GM19372 (cell line): ENCODE results near the gene TMEM233.
"Not testable (repeated sequence)": the region's sequence is repeated elsewhere in the genome, so short reads cannot be mapped to it uniquely, and the experiment has no call there.

Source experiments
- ATAC-seq: cut with Tn5 transposase; IDR thresholded peaks from one replicate; pipeline ENCODE4 v1.9.1; 2021; ENCODE audit warnings: mild to moderate bottlenecking, low read depth, moderate library complexity; ENCODE audit not compliant: unreplicated experiment

Gene TMEM233

DNA sequence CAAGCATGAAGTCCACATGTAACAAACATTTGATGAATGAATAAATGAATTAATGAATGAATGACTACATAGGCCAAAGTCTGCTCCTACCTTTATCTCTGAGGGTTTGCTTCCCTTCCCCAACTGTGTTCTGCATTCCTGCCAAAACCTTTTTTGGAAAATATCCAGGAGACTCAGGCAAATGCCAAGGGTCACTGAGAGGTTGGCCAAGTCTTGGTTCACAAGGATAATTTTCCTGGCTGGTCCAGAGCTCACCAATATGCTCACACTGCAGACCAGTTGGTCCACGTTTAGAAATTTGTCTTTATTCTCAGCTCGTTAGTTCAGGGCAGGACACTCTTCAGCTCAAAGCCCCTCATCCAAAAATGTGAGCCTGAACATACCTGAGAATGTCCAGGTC lies 10.2 kb downstream of the TMEM233 start:
- ATAC-seq: no peak

DNA sequence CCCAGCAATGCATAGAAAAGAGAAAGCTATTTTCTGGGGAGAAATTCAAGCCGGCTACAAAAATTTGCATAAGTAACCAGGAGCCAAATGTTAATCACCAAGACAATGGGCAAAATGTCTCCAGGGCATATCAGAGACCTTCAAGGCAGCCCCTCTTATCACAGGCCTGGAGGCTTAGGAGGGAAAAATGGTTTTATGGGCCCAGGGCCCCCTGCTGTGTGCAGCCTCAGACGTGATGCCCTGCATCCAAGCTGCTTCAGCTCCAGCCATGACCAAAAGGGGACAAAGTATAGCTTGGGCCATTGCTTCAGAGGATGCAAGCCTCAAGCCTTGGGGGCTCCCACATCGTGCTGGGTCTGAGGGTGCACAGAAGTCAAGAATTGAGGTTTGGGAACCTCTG lies 15.8 kb downstream of the TMEM233 start:
- ATAC-seq: no peak

DNA sequence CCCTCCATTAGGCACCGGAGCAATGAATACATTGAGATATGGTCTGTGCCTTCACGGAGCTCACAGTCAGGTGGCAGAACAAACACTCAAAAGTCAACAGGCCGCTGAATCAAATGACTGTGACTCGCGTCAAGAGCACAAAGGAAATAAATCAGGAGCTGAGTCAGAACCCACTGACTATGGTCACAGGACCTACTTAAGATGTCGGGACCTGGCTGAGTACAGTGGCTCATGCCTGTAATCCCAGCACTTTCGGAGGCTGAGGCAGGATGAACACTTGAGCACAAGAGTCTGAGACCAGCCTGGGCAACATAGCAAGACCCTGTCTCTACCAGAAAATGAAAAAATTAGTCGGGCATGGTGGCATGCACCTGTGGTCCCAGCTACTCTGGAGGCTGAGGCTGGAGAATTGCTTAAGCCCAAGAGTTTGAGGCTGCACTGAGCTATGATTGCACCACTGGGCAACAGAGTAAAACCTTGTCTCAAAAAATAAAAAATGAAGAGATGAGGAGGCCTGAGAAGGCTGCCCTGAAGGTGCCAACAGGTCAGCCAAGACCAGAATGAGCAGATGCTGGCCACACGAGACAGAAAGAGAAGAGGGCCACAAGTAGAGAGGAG lies 19.9 kb downstream of the TMEM233 start:
- ATAC-seq: no peak

DNA sequence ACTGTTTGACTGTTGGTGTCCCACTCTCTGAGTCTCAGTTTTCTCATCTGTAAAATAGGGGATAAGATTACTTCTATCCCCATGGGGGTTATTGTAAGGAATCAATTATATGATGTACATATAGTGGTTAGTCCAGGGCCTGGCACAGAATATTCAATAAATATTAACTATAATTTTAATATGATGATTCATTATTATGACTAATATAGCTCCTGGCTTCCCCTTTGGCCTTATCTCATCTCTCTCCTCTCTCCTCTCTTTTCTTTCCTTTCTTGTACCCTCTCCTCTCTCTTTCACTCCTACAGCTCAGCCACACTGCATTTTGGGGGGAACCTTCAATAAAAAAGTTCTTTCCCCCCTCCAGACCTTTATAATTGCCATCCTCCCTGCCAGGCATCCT lies 21.1 kb downstream of the TMEM233 start:
- no peak for ATAC-seq

DNA sequence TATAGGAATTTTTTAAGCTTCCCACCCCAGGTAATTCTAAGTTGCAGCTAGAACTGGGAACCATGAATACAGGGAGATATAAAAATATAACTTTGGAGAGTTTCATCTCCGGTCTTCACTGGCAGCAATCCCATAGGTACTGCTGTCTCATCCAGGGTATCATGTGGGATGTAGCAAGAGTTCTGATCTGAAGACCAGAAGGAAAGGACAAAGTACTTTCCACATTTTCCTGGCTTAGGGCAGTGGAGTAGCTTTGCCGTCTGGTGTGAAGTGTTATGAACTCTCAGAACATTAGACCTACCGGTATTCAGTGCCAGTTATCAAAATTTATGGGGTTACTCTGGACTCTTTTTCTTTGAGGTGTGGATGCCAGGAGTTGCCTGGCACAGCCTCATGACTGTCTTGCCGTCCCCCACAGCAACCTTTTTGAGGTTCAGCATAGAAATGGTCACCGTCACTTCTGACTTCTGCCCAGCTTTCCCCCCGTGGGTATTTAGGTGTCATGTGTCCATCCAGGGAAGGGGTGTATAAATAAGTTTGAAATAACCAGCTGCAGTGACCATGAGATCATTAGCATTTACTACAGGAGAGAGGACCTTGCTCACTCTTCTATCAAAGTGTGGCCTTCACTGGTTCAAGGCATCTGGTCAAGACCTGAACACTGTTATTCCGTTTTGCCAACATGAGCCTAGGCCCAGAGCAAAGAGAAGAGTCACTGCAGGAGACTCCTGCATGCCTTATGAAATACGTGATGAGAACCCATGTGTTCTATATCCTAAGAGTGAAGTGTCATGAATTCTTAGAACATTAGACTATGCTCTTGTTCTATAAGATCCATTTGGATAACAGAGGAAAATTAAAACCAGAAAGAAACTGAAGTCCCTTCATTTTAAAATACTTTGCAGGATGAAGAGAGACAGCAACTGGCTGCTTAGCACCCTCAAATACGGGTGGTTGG lies 22.2 kb downstream of the TMEM233 start:
- ATAC-seq: no peak

DNA sequence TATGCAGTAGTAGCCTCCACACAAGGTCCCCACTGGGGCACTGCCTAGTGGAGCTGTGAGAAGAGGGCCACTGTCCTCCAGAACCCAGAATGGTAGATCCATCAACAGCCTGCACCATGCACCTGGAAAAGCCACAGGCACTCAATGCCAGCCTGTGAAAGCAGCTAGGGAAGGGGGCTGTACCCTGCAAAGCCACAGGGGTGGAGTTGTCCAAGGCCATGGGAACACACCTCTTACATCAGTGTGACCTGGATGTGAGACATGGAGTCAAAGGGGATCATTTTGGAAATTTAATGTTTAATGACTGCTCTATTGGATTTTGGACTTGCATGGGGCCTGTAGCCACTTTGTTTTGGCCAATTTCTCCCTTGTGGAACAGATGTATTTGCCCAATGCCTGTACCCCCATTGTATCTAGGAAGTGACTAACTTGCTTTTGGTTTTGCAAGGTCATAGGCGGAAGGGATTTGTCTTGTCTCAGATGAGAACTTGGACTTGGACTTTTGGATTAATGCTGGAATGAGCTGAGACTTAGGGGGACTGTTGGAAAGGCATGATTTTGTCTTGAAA lies 24.8 kb downstream of the TMEM233 start:
- not testable (repeated sequence) for ATAC-seq

DNA sequence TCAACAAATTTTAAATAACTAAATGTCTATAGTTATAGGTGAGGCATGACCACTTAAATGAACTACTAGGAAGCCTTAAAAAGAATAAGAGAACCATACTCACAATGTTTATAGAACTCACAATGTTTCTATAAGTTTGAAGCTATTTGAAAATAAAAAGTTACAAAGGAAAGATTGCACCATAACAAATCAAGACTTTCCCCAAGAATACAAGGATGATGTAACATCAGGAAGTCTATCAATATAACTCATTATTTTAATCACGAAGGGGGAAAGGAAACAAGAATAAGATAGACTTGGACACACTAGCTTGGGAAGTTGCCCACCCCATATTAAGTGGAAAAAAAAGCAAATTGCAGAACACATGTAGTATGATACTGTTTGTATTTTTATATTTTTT lies 26.9 kb downstream of the TMEM233 start:
- ATAC-seq: no peak

DNA sequence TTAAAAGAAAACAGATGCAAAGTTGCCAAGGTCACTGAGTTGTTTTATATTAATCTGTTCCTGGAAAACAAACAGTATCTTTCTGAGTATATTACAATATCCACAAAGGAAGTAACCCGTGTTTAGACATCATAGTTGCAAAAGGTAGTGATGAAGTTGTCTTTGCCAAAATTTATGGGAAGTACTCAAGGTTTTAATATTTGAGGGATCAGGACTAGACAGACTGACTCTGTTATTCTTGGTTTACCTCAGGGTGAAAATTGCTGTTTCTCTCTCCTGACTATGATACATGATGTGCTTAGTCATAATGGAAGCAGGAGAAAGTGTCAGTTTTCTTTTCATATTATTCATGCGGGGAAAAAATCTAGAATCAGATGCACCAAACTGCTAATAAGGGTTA lies 28.3 kb downstream of the TMEM233 start:
- no peak for ATAC-seq

DNA sequence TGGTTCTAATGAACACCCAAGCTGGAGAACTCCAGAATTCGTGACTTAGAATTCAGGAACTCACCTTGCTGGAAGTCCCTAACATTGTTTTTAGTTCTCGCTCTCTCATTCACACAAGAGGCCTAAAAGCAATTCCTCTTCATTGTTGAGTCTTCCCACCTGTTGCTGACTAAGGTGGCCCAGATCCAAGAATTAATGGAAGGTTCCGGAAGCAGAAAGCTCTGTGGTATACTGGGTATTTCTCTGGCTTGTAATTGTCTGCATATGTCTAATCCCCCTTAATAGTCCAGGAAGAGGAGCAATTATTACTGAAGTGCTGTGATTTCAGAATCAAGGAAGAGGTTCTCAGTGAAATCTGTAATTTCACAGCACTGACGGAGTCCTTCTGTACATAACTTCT lies 31.4 kb downstream of the TMEM233 start:
- no peak for ATAC-seq

DNA sequence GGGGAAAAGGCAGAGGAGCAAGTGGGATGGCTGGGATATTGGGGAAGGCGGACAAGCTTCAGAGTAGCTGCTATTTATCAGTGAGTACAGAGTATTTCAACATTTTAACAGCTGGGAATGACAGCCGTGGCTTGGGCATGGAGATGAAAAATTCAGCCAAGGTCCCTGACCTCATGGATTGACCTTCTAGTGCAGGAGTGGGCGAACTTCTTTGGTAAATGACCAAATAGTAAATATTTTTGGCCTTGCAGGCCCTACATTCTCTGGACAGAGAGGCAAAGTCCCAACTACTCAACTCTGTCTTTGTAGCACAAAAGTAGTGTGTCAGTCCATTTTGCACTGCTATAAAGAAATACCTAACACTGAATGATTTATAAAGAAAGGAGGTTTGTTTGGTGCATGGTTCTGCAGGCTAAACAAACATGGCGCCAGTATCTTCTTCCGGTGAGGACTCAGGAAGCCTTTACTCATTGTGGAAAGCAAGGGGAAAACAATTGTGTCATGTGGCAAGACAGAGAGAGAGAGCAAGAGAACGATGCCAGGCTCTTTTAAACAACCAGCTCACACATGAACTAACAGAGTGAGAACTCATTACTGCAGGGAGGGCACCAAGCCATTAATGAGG lies 33.6 kb downstream of the TMEM233 start:
- ATAC-seq: no peak

DNA sequence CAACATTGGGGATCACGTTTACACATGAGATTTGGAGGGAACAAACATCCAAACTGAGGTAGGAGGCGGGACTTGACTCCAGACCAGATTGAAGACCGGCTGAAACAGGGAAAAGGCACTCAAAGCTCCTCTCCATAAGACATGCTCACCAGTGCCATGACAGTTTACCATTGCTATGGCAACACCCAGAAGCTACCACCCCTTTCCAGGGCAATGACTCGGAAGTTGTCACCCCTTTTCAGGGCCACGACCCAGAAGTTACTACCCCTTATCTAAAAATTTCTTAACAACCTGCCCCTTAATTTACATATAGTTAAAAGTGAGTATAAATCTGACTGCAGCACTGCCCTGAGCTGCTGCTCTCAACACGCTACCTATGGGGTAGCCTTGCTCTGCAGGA lies 34.1 kb downstream of the TMEM233 start:
- ATAC-seq: no peak

DNA sequence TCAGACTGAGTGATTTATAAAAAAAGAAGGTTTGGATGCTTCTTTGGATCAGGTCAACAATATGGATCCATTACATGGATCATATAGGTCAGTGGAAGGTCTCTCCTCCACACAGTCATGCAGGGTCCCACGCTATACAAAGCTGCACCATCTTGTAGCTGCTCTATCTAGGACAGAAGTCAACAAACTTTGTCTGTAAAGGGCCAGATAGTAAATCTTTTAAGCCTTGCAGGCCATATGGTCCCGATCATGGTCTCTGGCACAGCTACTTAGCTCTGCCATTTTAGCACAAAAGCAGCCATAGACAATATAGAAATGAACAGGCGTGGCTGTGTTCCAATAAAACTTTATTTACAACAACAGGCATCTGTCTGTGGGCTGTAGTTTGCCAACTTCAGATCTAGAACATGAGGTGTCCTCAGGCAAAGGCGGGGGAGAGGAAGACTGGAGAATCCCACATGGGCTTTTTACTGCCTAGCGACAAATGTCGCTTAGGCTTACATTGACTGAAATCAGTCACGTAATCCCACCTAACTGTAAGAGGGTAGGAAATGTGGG lies 36.7 kb downstream of the TMEM233 start:
- ATAC-seq: no peak

DNA sequence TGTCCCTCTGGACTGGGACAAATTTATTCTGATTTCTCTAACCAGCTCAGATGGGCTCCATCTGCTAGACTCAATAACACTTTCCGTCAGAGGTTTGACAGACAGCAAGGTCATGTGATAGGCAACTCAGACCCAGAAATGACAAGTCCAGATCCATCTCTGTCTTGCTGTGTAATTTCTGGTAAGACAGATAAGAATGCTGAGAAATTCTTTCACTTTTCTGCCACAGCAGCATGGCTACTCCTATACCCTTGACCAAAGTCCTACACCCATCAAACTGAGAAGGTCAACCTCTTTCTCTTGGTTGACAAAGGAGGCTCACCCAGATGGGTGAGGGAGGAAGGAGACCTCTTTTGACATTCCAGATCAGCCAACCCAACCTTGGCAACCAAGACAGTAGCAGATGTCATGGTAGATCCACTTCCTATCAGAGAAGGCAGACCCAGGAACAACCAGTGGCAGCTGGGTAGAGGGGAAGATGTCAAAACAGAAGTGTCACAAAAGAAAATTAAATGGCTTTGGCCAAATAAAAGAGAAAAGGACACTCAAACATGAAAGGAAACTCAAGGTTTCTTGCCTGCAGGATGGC lies 37.5 kb downstream of the TMEM233 start:
- ATAC-seq: no peak

DNA sequence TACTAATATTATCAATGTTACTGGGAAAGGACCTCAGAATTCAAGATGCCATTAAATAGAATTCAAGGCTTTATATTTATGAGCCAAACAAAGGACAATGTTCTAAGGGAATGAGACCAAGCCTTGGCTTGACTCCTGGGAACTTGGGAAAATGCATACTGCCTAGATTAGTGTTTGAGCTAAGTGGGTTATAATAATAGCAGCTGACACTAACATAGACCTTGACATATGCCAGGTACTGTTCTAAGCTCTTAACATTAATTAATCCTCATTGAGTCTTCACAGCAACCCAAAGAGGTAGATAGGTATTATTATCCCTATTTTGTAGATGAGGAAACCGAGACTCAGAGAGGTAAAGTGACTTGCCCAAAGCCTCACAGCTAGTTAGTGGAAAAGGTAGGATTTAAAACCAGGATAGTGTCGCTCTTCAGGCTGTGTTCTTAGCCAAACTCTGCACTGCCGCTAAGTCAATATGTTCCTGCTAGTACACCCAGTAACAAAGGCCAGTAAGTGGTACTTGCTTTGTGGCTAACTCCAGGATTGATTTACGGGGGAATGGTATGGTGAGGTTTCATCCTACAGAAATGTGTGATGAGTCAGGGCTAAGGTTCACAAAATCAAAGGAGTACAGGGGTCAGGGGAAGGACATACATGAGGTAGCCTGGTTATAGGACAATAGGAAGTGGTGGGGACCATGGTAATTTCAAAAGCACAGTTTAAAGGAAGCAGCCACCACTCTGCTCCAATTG lies 38.5 kb downstream of the TMEM233 start:
- ATAC-seq: no peak

DNA sequence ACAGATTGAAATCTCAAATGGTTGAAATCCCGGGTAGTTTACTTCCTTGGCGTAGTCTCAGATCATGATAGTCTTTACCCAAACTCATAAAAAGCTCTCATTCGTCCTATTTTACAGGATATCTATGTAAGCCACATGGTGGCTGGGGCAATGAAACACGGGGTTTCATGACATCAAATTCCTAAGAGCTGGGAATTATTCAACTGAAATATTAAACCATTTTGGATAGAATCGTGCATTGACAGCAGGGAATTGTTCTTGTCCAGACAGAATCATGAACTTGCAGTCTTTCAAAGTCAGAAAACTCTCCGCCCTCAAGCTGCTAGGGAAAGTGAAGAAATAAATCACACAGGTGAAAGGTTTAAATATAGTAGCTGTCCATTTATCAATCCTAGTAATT lies 41.2 kb downstream of the TMEM233 start:
- ATAC-seq: no peak

DNA sequence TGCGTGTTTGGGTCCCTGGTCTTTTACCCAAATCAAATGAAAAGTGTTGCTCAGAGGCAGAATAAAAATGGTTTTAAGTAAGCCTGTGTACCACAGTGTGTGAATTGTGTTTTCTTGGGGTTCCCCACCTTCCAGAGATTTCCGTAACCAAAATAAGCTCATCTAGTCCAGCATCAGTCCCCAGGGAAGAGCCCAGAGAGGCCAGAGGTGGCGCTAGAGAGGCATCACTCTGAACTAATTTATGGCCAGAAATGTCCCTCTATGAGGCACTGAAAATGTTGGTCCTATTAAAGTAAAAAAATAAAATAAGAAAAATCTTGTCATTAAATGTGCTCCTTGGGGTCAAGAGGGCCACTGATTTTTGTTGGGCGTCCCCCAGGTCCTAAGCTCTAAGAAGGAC lies 49.4 kb downstream of the TMEM233 start:
- no peak for ATAC-seq

DNA sequence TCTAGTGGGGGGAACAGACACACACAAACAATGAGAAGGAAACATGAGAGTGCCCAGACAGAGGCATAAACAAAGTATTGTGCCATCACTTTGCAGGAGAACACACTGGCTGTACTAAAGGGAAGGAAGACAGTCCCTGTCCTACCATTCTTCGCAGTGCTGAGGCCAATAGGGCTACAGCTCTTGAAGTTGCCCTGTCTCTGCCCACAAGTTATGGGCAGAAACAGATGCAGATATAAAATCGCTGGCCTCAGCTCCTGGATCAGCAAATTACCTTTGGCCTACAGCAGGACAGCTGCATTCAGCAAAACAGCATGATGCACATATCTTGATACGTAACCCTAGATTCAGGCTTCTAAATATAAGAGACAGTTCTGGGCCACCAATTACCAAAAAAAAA lies 51.4 kb downstream of the TMEM233 start:
- ATAC-seq: no peak

DNA sequence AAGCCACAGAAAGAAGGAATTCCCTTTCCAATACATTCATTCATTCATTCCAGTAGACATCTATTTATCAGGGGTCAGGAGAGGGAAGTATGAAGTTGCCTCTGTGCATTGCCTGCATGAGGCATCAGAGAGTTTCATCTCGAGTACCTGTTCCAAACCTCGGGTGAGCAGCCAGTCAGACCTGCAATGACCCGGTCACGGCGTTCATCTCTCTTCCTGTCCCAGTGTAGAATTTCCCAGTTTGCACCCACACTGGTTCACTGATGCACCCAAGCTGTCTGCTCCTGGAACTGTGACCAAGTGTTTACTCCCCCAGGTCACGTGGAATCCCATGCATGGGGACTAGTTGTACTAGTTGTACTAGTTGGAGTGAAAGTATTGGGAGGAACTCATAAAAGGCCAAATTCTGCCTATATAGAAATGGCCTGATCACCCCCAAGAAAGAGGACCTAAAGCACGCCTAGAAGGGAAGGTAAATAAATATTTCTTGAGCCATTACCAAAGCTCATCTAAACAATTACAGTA lies 52.0 kb downstream of the TMEM233 start:
- ATAC-seq: no peak

DNA sequence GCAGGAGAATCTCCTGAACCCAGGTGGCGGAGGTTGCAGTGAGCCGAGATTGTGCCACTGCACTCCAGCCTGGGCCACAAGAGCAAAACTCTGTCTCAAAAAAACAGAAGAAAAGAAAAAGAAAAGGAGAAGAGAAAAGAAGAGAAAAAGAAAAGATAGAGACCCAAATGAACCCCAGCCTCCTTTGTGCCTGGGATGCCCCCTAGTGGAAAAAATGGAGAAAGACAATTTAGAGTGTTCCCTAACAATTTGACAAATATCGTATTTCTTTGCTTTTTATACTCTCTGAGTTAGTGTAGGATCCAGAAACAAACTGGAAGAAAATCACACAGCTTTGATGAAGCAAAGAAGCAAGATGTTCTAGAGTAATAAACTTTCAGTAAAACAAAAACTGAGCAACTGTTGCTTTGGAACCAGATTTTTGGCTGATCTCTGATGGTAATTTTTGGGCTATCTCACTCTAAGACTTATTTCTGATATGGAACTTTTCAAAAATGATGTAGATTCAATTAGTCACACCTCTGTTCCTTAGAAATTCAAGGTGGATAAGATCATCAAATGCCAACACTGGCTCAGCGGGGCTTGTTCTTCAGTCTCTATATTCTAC lies 55.7 kb downstream of the TMEM233 start:
- no peak for ATAC-seq
